ENCODE measurements around the gene F10. TPM values are rescaled to one million over a fixed set of nuclear protein-coding genes. Genes with fewer than 3 reads are reported as not detected.

The F10 gene
- total and polyA plus RNA-seq, 4 donors: 85.3 to 199 (median 117) TPM

DNA sequence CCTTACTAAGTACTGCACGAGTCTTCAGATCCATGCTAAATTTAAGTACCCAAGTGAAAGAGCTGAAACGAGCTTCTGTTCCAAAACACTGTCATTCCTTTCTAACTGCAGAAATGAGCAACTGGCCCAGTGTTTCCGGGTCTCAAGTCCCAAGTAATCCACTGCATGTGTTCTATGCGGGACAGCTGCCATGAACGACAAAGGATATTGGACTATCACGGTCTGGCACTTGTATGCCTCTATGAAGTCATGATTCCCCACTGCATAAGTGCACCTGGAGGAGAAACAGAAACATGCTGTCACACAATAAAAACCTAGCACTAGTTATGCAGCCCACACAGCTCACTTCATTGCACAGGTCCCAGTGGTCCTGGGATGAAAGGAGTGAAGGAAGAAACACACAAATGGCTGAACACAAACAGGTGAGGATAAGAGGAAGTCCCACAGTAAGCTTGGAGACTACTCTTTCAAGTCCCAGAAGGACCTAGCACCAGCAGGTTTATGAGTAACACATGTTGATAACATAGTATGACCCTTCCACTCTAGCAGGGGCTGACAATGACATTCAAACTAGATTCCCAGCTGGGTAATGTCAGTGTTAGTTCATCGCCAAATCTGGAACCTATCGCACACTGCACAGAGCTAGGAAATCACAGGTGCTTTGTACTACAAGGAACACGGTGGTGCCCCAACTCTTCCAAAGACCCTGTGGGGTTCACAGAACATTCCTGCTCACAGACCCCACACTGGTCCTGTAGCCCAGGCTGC, 74.6 kb downstream of the F10 start:
- Histone ChIP-seq H3K36me3 (ENCODE audit: control insufficient read depth in 4 of 4, insufficient read depth in 3 of 4, low read depth in 1 of 4, low read length in 3 of 4) (peaks cover 13 to 58% (median 42%) of the 10 kb centered on the region in 4 donors), H3K27me3 (ENCODE audit: control insufficient read depth in 4 of 4, insufficient read depth in 4 of 4, low read length in 3 of 4) (no peaks in the 10 kb centered on the region), H3K4me3 (ENCODE audit: low read depth in 1 of 3, low read length in 3 of 3) (no peak overlapping the region), H3K4me1 (ENCODE audit: control insufficient read depth in 4 of 4, insufficient read depth in 4 of 4, low read length in 3 of 4) (no peaks in the 10 kb centered on the region), H3K9me3 (ENCODE audit: control insufficient read depth in 4 of 4, low read length in 3 of 4) (no peaks in the 10 kb centered on the region), H3K9ac (ENCODE audit: low read depth in 1 of 2, low read length in 2 of 2) (no peak overlapping the region), H3K27ac (ENCODE audit: low read depth in 1 of 2, low read length in 2 of 2) (no peak overlapping the region)
- no peak for DNase-seq (ENCODE audit: low spot score)
- no peak for TF ChIP-seq TAF1 (conservative IDR thresholded peaks at IDR 0.05)
- no peak for TF ChIP-seq RXRA (IDR thresholded peaks at IDR 0.05)
- TF ChIP-seq HNF4A (conservative IDR thresholded peaks at IDR 0.05): no peak
- TF ChIP-seq, protein P1, sequence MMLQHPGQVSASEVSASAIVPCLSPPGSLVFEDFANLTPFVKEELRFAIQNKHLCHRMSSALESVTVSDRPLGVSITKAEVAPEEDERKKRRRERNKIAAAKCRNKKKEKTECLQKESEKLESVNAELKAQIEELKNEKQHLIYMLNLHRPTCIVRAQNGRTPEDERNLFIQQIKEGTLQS (IDR thresholded peaks at IDR 0.05): no peak
- TF ChIP-seq YY1 (IDR thresholded peaks at IDR 0.05): no peak
- TF ChIP-seq SP1 (IDR thresholded peaks at IDR 0.05): no peak
- TF ChIP-seq GABPA (IDR thresholded peaks at IDR 0.05 in 1 of 2, conservative IDR thresholded peaks at IDR 0.05 in 1 of 2): no peak
- TF ChIP-seq, protein P2, sequence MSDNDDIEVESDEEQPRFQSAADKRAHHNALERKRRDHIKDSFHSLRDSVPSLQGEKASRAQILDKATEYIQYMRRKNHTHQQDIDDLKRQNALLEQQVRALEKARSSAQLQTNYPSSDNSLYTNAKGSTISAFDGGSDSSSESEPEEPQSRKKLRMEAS (IDR thresholded peaks at IDR 0.05): no peak
- TF ChIP-seq RAD21 (IDR thresholded peaks at IDR 0.05): no peak
- no peak for TF ChIP-seq FOXA2 (IDR thresholded peaks at IDR 0.05)
- no peak for TF ChIP-seq EGR1 (IDR thresholded peaks at IDR 0.05; ENCODE audit: low read depth in 2 of 2)
- no peak for TF ChIP-seq JUND (IDR thresholded peaks at IDR 0.05)
- TF ChIP-seq NR2F2 (IDR thresholded peaks at IDR 0.05): no peak
- WGBS: 92% methylated on average over 9 of the region's 9 CpGs

Small RNA genes within 50 kb of the gene (small RNA-seq; reads per million reads assigned to genes)
- gene AL137002.1: not detected

Other genes with a start within 250 kb of the F10 start
- gene MCF2L, start 153.6 kb upstream of the F10 start, total RNA-seq: 10 to 100 TPM in 1 of 2 donors, 1 to 10 TPM in 1; 9.1 to 12.8 TPM
- gene MCF2L, start 153.6 kb upstream of the F10 start, polyA plus RNA-seq: 1 to 10 TPM; 2.9 to 5.1 TPM
- gene F7, start 17.0 kb upstream of the F10 start, total RNA-seq: 10 to 100 TPM; 52.5 to 80.0 TPM
- 10 to 100 TPM; 46.6 to 92.6 TPM for gene F7, start 17.0 kb upstream of the F10 start, polyA plus RNA-seq
- gene PROZ, start 35.8 kb downstream of the F10 start, total RNA-seq: 10 to 100 TPM; 10.6 to 36.6 TPM
- gene PROZ, start 35.8 kb downstream of the F10 start, polyA plus RNA-seq: 10 to 100 TPM; 23.9 to 40.7 TPM
- gene PCID2, start 85.9 kb downstream of the F10 start, total RNA-seq: 10 to 100 TPM; 30.6 to 39.1 TPM
- gene PCID2, start 85.9 kb downstream of the F10 start, polyA plus RNA-seq: 10 to 100 TPM; 13.8 to 14.7 TPM
- 10 to 100 TPM; 64.1 to 89.4 TPM for gene CUL4A, start 86.8 kb downstream of the F10 start, total RNA-seq
- gene CUL4A, start 86.8 kb downstream of the F10 start, polyA plus RNA-seq: 10 to 100 TPM; 19.9 to 27.7 TPM
- gene LAMP1, start 174.4 kb downstream of the F10 start, total RNA-seq: 10 to 100 TPM; 60.0 to 65.8 TPM
- 100 to 1,000 TPM in 1 of 2 donors, 10 to 100 TPM in 1; 24.4 to 160 TPM for gene LAMP1, start 174.4 kb downstream of the F10 start, polyA plus RNA-seq
- 10 to 100 TPM; 11.1 to 33.0 TPM for gene GRTP1, start 241.3 kb downstream of the F10 start, total RNA-seq
- gene GRTP1, start 241.3 kb downstream of the F10 start, polyA plus RNA-seq: 10 to 100 TPM; 28.6 to 53.6 TPM